ENCODE measurements around the gene TSC22D1.
A peak's percentile ranks its signal among the peaks of the same experiment; 100 is the strongest.

Gene TSC22D1

GRCh38 chr13:44575741-44576350 is at the start of gene TSC22D1:
TSC22D1 (minus strand) TSS chr13:44576330; CDS start chr13:44576074, 256 bp downstream.
- DNase-seq: peak; percentile 55

GRCh38 chr13:44622708-44623107 is 46.6 kb upstream of the TSC22D1 start:
- DNase-seq: no peak

DNA sequence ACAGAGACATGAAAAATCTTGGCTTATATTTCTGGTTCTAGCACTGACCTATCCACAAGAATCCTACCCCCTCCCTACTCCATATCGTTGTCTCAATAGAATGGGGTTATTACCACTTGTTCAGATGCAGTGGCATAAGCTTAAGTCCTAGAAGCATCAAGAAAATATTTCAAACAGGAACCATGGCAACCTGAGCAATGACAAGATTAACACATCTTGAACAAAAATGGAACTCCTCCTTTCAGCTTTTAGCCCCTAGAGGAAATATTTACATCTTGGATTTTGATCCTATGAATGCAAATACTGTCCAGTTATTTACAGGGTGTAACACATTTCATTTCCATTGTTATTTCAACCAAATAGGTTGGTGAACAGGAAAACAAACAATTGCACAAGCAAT is 46.1 kb upstream of the TSC22D1 start:
- DNase-seq: no peak

DNA sequence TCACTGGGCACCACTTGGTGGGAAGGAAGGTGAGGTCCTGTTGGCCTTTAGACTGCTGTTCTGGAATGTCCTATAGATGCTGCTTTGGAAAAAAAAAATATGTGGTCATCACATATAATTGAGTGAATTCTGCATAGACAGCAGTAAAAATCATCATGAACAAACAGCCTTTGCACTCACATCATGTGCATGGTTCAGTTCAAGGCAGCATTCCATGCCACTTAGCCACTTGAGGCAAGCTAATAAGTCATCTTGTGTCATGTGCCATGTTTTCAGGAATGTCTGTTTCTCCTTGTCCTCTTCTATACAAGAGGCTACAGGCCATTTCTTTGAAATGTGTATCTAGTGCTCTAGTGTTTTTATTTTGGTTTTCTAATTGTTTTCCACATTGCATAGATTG is 43.9 kb upstream of the TSC22D1 start:
- no peak for DNase-seq

- no peak for DNase-seq
These were observed 43.5 kb upstream of the TSC22D1 start for GRCh38 chr13:44619651-44620050.

DNA sequence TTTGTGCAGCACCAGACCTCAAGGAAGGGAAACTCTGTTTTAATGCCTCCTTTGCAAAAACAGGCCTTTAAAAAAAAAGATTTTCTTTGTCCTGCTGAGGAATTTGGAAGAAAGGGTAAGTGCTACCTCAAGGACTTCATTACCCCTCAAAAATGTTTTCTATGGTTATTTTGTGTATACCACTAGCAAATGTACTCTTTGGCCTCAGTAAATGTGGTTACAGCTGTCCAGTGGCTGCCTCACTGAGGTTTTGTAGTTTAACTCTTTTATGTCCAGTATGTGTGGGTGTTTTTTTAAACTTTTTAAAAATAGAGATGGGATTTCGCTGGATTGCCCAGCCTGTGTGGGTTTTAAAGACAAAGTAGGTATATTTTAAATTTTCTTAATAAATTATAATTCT is 42.2 kb upstream of the TSC22D1 start:
- no peak for DNase-seq

- DNase-seq: no peak
These were observed 41.5 kb upstream of the TSC22D1 start for GRCh38 chr13:44617648-44618047.

- no peak for DNase-seq
These were observed 33.0 kb upstream of the TSC22D1 start for GRCh38 chr13:44609137-44609536.

DNA sequence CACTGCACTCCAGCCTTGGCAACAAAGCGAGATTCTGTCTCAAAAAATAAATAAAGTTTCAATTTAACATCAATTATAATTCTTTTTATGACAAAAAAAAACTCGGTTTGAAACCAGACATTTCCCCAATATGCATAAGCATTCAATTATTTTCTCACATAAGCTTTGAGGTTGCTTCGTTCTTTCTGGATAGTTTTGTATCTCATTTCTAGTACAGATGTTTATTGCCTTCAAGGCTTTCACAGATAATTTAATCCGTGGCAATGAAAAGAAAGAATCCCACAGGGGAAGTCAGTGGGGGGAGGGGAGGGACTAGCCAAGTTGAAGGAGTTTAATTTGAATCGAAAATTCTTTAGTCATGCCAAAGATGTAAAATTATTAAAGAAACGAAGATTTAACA is 29.6 kb upstream of the TSC22D1 start:
- no peak for DNase-seq

DNA sequence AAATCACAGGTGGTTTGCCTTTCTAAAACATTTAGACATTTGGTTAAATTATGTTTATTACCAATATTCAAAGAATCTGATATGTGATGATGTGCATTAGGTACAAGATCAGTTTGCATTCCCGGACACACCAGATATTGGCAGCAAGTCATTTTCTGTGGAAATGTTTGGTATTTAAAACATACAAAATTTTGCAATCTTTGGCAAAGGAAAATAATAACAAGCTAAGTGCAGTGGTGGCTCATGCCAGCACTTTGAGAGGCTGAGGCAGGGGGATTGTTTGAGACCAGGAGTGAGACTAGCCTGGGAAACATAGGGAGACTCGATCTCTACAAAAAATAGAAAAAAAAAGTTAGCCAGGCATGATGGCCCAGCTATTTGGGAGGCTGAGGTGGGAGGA is 29.1 kb upstream of the TSC22D1 start:
- no peak for DNase-seq

GRCh38 chr13:44601586-44601985 is 25.5 kb upstream of the TSC22D1 start:
- no peak for DNase-seq

GRCh38 chr13:44593861-44594592 is 17.9 kb upstream of the TSC22D1 start:
- DNase-seq: peak; percentile 13

DNA sequence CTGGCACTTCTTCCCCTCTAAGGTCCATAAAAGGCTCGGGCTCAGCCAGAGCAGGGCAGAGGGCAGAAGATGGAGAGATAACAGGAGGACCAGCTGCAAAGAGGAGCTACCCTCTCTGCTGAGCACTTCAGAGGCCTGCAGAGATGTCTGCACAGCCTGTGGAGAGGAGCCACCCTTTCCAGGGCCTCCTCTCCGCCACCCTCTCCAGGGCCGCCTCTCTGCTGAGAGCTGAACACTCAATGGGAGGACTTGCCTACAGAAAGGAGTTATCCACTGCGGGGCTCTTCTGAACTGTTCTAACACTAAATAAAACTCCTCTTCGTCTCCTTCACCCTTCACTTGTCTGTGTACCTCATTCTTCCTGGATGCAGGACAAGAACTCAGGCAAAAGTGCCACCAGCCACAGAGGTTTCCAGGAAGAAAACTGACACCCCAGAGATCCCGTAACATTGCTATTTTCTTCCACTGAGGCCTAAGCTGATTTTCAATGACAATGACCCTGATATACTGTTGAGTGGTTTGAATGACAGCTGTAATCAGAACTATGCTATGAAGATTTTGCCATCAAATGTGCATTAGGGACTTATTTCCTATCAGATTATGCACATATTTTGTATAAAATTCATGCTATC is 16.2 kb upstream of the TSC22D1 start:
- no peak for DNase-seq

GRCh38 chr13:44591316-44591715 is 15.2 kb upstream of the TSC22D1 start:
- DNase-seq: no peak

- DNase-seq: no peak
These were observed 7.0 kb upstream of the TSC22D1 start for GRCh38 chr13:44583137-44583536.

DNA sequence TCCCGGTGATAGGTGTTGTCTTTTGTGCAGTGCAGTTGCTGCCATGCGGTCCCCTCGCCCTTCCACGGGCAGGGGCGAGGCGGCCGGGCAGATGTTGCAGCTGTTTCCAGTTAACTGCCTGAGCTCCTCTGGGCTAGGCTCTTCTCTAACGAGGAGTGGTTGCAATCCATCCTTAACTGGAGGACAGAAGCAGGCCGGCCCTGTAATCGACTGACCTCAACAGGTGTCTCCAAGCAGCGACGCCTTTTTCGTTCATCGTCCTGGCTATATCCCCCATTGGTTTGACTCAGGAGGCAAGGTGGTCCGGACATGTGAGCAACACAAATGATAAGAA is 1.9 kb upstream of the TSC22D1 start:
- no peak for DNase-seq

GRCh38 chr13:44577236-44578066 is 1.3 kb upstream of the TSC22D1 start:
- DNase-seq: peak; percentile 96

DNA sequence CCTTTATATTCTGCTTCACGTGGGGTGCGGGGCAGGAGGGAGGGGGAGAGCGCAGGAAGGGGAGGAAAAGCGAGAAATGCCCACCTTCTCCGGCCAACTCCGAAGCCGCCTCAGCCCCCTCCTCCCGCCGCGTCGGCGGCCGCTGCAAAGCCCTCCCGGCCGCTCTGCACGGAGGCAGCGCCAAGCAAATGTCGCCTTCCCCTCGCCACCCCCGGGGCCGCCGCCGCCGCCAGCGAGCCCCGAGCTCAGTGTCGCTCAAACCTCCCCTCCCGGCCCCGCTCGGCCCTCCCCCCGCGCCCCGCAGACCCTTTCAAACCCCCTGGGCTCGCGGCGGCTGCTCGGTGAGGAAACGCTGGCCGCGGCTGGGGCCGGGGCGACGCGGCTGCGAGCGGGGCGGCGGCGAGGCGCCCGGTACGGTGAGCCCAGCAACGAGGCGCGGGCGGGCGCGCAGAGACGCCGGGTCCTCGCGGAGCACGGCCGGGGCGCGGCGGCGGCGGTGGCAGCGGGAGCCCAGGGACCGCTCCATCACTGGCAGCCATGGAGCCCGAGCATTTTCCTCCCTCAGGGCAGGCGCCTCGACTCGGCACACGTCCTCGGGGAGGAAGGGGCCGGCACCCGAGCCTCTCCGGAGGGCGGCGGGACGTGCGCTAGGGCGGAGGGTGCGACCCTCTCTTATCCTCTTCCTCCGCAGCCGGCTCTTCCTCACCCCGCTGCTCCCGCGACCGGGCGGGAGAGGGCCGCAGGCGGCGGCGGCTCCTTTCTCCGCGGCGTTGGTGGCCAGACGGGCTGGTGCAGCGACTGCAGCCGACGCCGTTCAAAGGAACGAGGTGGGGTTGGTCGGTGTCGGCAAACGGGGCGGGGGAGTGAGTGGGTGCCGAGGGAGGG is 463 bp upstream of the TSC22D1 start:
- no peak for DNase-seq

- no peak for DNase-seq
These were observed 1.1 kb downstream of the TSC22D1 start for GRCh38 chr13:44575035-44575434.

GRCh38 chr13:44574466-44574855 is 1.7 kb downstream of the TSC22D1 start:
- DNase-seq: no peak

DNA sequence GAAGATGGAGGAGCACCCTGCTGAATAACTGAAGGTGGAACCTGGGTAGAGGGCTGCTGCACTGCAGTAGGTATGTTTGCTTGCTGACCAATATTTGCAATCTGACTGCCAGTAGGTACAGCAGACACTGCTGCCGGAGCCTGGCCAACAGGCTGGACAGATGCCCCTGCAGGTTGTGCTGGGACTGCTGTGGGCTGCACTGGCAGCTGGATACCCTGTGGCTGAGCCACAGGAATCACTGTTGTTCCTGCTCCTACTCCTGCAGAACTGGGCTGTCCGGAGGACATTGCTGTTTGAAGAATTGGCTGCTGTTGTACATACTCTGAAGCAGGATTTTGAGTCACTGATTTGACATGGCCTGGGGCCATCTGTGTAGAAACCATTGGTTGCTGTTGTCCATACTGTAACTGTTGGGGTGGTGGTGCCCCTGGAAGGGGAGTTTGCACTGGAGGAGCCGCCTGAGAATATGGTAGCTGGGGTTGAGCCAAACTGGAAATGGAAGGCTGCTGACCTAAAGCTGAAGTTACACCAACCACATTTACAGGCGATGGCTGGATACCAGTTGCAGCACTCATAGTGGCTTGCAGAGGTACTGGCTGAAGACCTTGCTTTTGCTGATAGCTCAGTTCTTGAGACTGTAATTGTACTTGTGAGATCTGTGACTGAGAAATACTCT is 2.2 kb downstream of the TSC22D1 start:
- DNase-seq: no peak

DNA sequence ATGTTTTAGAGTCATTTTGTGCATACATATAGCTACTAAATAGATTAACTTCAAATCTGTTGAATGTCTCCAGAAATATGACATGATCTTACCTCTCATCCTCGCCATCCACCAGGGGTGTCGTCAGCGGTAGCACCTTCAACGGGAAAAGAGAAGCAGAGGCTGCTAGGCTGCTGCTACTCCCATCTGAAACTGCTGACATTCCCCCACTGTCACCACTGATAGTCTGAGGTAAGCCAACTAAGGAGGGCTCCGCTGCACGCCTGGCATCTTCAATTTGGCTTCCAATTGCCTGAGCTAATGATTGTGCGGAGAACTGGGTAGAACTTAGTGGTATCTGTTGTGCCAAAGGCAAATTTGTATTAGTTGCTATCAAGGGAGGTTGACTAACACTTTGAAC is 3.1 kb downstream of the TSC22D1 start:
- no peak for DNase-seq

Data from CD4-positive, alpha-beta T cell treated with Interferon gamma for 1 hour (primary cell).